Measurements from ENCODE around the gene IGSF23. TPM values are rescaled to one million over a fixed set of nuclear protein-coding genes. Genes with fewer than 3 reads are reported as not detected.
"Not testable (repeated sequence)": the region's sequence is repeated elsewhere in the genome, so short reads cannot be mapped to it uniquely, and the experiment has no call there.

Gene IGSF23
- total RNA-seq, 1 donor from 2014 or later, result not detected

GRCh38 chr19:44608391-44608821 lies 5.0 kb upstream of the IGSF23 start:
- Mint-ChIP-seq H3K9me3 (no peaks in the 10 kb centered on the region), H3K4me1 (ENCODE audit: unreplicated experiment) (no peaks in the 10 kb centered on the region), H3K36me3 (no peaks in the 10 kb centered on the region), H3K27ac (no peak overlapping the region), H3K27me3 (peaks cover 12% of the 10 kb centered on the region), H3K4me3 (no peak overlapping the region)
- DNase-seq (ENCODE audit: extremely low spot score, unreplicated experiment), result no peak
- no peak for TF ChIP-seq CTCF (conservative IDR thresholded peaks at IDR 0.05)

- Mint-ChIP-seq H3K4me3 (no peak overlapping the region), H3K9me3 (no peaks in the 10 kb centered on the region), H3K27me3 (peaks cover 9% of the 10 kb centered on the region), H3K36me3 (no peaks in the 10 kb centered on the region), H3K27ac (no peak overlapping the region), H3K4me1 (ENCODE audit: unreplicated experiment) (no peaks in the 10 kb centered on the region)
- TF ChIP-seq CTCF (conservative IDR thresholded peaks at IDR 0.05), result no peak
- no peak for DNase-seq (ENCODE audit: extremely low spot score, unreplicated experiment)
These were observed 4.1 kb upstream of the IGSF23 start for GRCh38 chr19:44609219-44609618.

GRCh38 chr19:44610497-44610896 lies 2.9 kb upstream of the IGSF23 start:
- H3K4me1 Mint-ChIP-seq (ENCODE audit: unreplicated experiment); H3K4me3 Mint-ChIP-seq; H3K27me3 Mint-ChIP-seq; H3K27ac Mint-ChIP-seq; DNase-seq (ENCODE audit: extremely low spot score, unreplicated experiment); H3K9me3 Mint-ChIP-seq; H3K36me3 Mint-ChIP-seq: not testable (repeated sequence)
- TF ChIP-seq CTCF (conservative IDR thresholded peaks at IDR 0.05), result peak; percentile 33

- Mint-ChIP-seq H3K4me3 (no peak overlapping the region), H3K27ac (no peak overlapping the region), H3K4me1 (ENCODE audit: unreplicated experiment) (no peaks in the 10 kb centered on the region), H3K36me3 (no peaks in the 10 kb centered on the region), H3K27me3 (peaks cover 4% of the 10 kb centered on the region), H3K9me3 (no peaks in the 10 kb centered on the region)
- TF ChIP-seq CTCF (conservative IDR thresholded peaks at IDR 0.05), result no peak
- DNase-seq (ENCODE audit: extremely low spot score, unreplicated experiment), result no peak
These were observed 1.5 kb upstream of the IGSF23 start for GRCh38 chr19:44611812-44612295.

- H3K27ac Mint-ChIP-seq, result no peak overlapping the region
- no peak overlapping the region for H3K4me3 Mint-ChIP-seq
- no peaks in the 10 kb centered on the region for H3K4me1 Mint-ChIP-seq (ENCODE audit: unreplicated experiment)
These were observed 950 bp downstream of the IGSF23 start for GRCh38 chr19:44614313-44614712.

More at GRCh38 chr19:44614313-44614712, 950 bp downstream of the IGSF23 start:
- DNase-seq (ENCODE audit: extremely low spot score, unreplicated experiment), result no peak
- Mint-ChIP-seq H3K27me3 (peaks cover 1% of the 10 kb centered on the region), H3K36me3 (no peaks in the 10 kb centered on the region), H3K9me3 (no peaks in the 10 kb centered on the region)
- no peak for TF ChIP-seq CTCF (conservative IDR thresholded peaks at IDR 0.05)

All from type B pancreatic cell (in vitro differentiated cells).